AG09319 (cell line): ENCODE results near the gene DIAPH2.
"Not testable (repeated sequence)": the region's sequence is repeated elsewhere in the genome, so short reads cannot be mapped to it uniquely, and the experiment has no call there.

ENCODE experiments used
- DNase-seq: peaks from one replicate; pipeline ENCODE4 v3.0.0-alpha.2; 2010; ENCODE audit warnings: low read depth; ENCODE audit errors: extremely low read depth
- CTCF ChIP-seq: IDR thresholded peaks from 2 replicates; pipeline ENCODE4 v1.5.1; 2011; ENCODE audit warnings: low read depth, mild to moderate bottlenecking, inconsistent platforms, low read length, moderate library complexity

Gene DIAPH2

GRCh38 chrX:97402333-97402732 is 717.7 kb downstream of the DIAPH2 start:
- TF ChIP-seq CTCF = no peak
- DNase-seq = no peak

- no peak for TF ChIP-seq CTCF
- DNase-seq = no peak
These were observed 718.3 kb downstream of the DIAPH2 start for GRCh38 chrX:97402903-97403302.

- DNase-seq = no peak
- no peak for TF ChIP-seq CTCF
These were observed 720.5 kb downstream of the DIAPH2 start for GRCh38 chrX:97405031-97405660.

- not testable (repeated sequence) for DNase-seq
These were observed 725.2 kb downstream of the DIAPH2 start for GRCh38 chrX:97409632-97410415.

GRCh38 chrX:97416461-97416860 is 731.8 kb downstream of the DIAPH2 start:
- no peak for TF ChIP-seq CTCF
- no peak for DNase-seq

GRCh38 chrX:97429101-97429500 is 744.5 kb downstream of the DIAPH2 start:
- no peak for DNase-seq
- no peak for TF ChIP-seq CTCF

- no peak for DNase-seq
- TF ChIP-seq CTCF = no peak
These were observed 746.6 kb downstream of the DIAPH2 start for GRCh38 chrX:97431281-97431680.

- peak; percentile 16 for TF ChIP-seq CTCF
- DNase-seq = no peak
These were observed 761.7 kb downstream of the DIAPH2 start for GRCh38 chrX:97446298-97446882.
